ENCODE measurements around the gene UMODL1.

- TF ChIP-seq CTCF (conservative IDR thresholded peaks at IDR 0.05; ENCODE audit: low read length) (no peak), EZH2phosphoT487 (IDR thresholded peaks at IDR 0.05; ENCODE audit: borderline replicate concordance, low read depth, low read length) (no peak)
Measured at GRCh38 chr21:42110691-42111469, 39.8 kb downstream of the UMODL1 start.

Measured in OCI-LY7 (cell line).